ENCODE measurements around the gene FRMD4A. TPM values are rescaled to one million over a fixed set of nuclear protein-coding genes. Genes with fewer than 3 reads are reported as not detected.

Gene FRMD4A
- total RNA-seq, 1 experiment from 2014 or later = 18.3 TPM

GRCh38 chr10:14163377-14164086 lies 167.2 kb downstream of the FRMD4A start:
- intact Hi-C loops (cut with micrococcal nuclease; ENCODE audit: unreplicated experiment) = no loop called here
- no peaks in the 10 kb centered on the region for H3F3A ChIP-seq (ENCODE audit: insufficient read depth, low read depth)
- H3K79me2 ChIP-seq (ENCODE audit: low read depth) = no peaks in the 10 kb centered on the region
- ChIA-PET POLR2A (ENCODE audit: unreplicated experiment) (no interaction called here), CTCF (no interaction called here)
- TF ChIP-seq EZH2 (IDR thresholded peaks at IDR 0.05; ENCODE audit: low read depth) = no peak
- TF ChIP-seq CTCF (conservative IDR thresholded peaks at IDR 0.05) = no peak
- peak overlapping the region; percentile 43; the same call in 1 of the 2 replicates for H2AFZ ChIP-seq
- H3K9me2 ChIP-seq (ENCODE audit: insufficient read depth) = no peaks in the 10 kb centered on the region
- DNase-seq = no peak
- H3K36me3 ChIP-seq (ENCODE audit: low read depth) = no peaks in the 10 kb centered on the region
- peaks cover 21% of the 10 kb centered on the region; the same call in 1 of the 2 replicates for H3K27me3 ChIP-seq (ENCODE audit: insufficient read depth, low read depth)
- H3K27ac ChIP-seq = no peak overlapping the region
- H4K20me1 ChIP-seq (ENCODE audit: insufficient read depth) = no peaks in the 10 kb centered on the region
- no peaks in the 10 kb centered on the region for H3K4me1 ChIP-seq (replicated peaks; ENCODE audit: insufficient read depth)
- no TSS peak for BruUV-seq (replicated peaks)
- no peak overlapping the region for H3K4me3 ChIP-seq
- no peaks in the 10 kb centered on the region for H3K9me3 ChIP-seq (ENCODE audit: insufficient read depth, low read depth)
- H3K4me2 ChIP-seq = no peak overlapping the region

GRCh38 chr10:14162629-14163344 lies 167.9 kb downstream of the FRMD4A start:
- TF ChIP-seq EZH2 (IDR thresholded peaks at IDR 0.05; ENCODE audit: low read depth) = no peak
- no peak for TF ChIP-seq CTCF (conservative IDR thresholded peaks at IDR 0.05)
- no peaks in the 10 kb centered on the region for H3K9me2 ChIP-seq (ENCODE audit: insufficient read depth)
- no TSS peak for BruUV-seq (replicated peaks)
- H4K20me1 ChIP-seq (ENCODE audit: insufficient read depth) = no peaks in the 10 kb centered on the region
- no peaks in the 10 kb centered on the region for H3K79me2 ChIP-seq (ENCODE audit: low read depth)
- no peak overlapping the region for H3K4me2 ChIP-seq
- H3K4me1 ChIP-seq (replicated peaks; ENCODE audit: insufficient read depth) = no peaks in the 10 kb centered on the region
- intact Hi-C loops (cut with micrococcal nuclease; ENCODE audit: unreplicated experiment) = no loop called here
- no peaks in the 10 kb centered on the region for H3K36me3 ChIP-seq (ENCODE audit: low read depth)
- no peaks in the 10 kb centered on the region for H3K9me3 ChIP-seq (ENCODE audit: insufficient read depth, low read depth)
- H3K27ac ChIP-seq = no peak overlapping the region
- H3F3A ChIP-seq (ENCODE audit: insufficient read depth, low read depth) = no peaks in the 10 kb centered on the region
- ChIA-PET POLR2A (ENCODE audit: unreplicated experiment) (no interaction called here), CTCF (no interaction called here)
- peaks cover 15% of the 10 kb centered on the region; the same call in 1 of the 2 replicates for H3K27me3 ChIP-seq (ENCODE audit: insufficient read depth, low read depth)
- H2AFZ ChIP-seq = peak overlapping the region; percentile 43; the same call in 1 of the 2 replicates
- no peak overlapping the region for H3K4me3 ChIP-seq
- DNase-seq = no peak

GRCh38 chr10:14162061-14162460 lies 168.7 kb downstream of the FRMD4A start:
- Histone ChIP-seq H3K27me3 (ENCODE audit: insufficient read depth, low read depth) (peaks cover 15% of the 10 kb centered on the region; the same call in 1 of the 2 replicates), H3F3A (ENCODE audit: insufficient read depth, low read depth) (no peaks in the 10 kb centered on the region), H2AFZ (no peak overlapping the region), H3K79me2 (ENCODE audit: low read depth) (no peaks in the 10 kb centered on the region), H3K4me2 (no peak overlapping the region), H4K20me1 (ENCODE audit: insufficient read depth) (no peaks in the 10 kb centered on the region), H3K9me2 (ENCODE audit: insufficient read depth) (no peaks in the 10 kb centered on the region), H3K4me3 (no peak overlapping the region), H3K36me3 (ENCODE audit: low read depth) (no peaks in the 10 kb centered on the region), H3K27ac (no peak overlapping the region), H3K4me1 (replicated peaks; ENCODE audit: insufficient read depth) (no peaks in the 10 kb centered on the region), H3K9me3 (ENCODE audit: insufficient read depth, low read depth) (no peaks in the 10 kb centered on the region)
- POLR2A ChIA-PET (ENCODE audit: unreplicated experiment) = no interaction called here
- no peak for DNase-seq
- intact Hi-C loops (cut with micrococcal nuclease; ENCODE audit: unreplicated experiment) = no loop called here
- BruUV-seq (replicated peaks) = no TSS peak
- CTCF ChIA-PET = no interaction called here
- no peak for TF ChIP-seq CTCF (conservative IDR thresholded peaks at IDR 0.05)
